GM15510 (cell line): ENCODE measurements around the gene RNF227.

Experiments
- POLR2A ChIP-seq: IDR thresholded peaks from 3 replicates; pipeline ENCODE4 v1.6.1; 2011; ENCODE audit warnings: borderline replicate concordance; ENCODE audit not compliant: insufficient read length; ENCODE audit errors: extremely low read depth

The RNF227 gene

GRCh38 chr17:7911116-7911515, 5.0 kb downstream of the RNF227 start:
- TF ChIP-seq POLR2A = no peak

GRCh38 chr17:7910711-7911110, 5.4 kb downstream of the RNF227 start:
- no peak for TF ChIP-seq POLR2A

- TF ChIP-seq POLR2A = no peak
These were observed 5.8 kb downstream of the RNF227 start for GRCh38 chr17:7910281-7910680.

GRCh38 chr17:7909089-7909488, 7.0 kb downstream of the RNF227 start:
- no peak for TF ChIP-seq POLR2A

GRCh38 chr17:7903154-7904103, 12.7 kb downstream of the RNF227 start:
- TF ChIP-seq POLR2A = no peak

- no peak for TF ChIP-seq POLR2A
These were observed 18.3 kb downstream of the RNF227 start for GRCh38 chr17:7897773-7898172.

- TF ChIP-seq POLR2A = no peak
These were observed 19.0 kb downstream of the RNF227 start for GRCh38 chr17:7897090-7897489.

- no peak for TF ChIP-seq POLR2A
These were observed 21.2 kb downstream of the RNF227 start for GRCh38 chr17:7894866-7895265.

GRCh38 chr17:7894226-7894625, 21.9 kb downstream of the RNF227 start:
- TF ChIP-seq POLR2A = no peak

GRCh38 chr17:7893187-7893880, 22.8 kb downstream of the RNF227 start:
- TF ChIP-seq POLR2A = no peak

GRCh38 chr17:7889166-7889955, 26.7 kb downstream of the RNF227 start:
- TF ChIP-seq POLR2A = no peak

GRCh38 chr17:7888184-7888920, 27.7 kb downstream of the RNF227 start, which contains the start of gene CHD3:
CHD3 (plus strand) TSS chr17:7888789; CDS start chr17:7889001, 212 bp downstream.
- TF ChIP-seq POLR2A = no peak

- peak; percentile 43 for TF ChIP-seq POLR2A
These were observed 28.5 kb downstream of the RNF227 start for GRCh38 chr17:7887482-7888183.
